Measurements from ENCODE around the gene MDM4.

DNA sequence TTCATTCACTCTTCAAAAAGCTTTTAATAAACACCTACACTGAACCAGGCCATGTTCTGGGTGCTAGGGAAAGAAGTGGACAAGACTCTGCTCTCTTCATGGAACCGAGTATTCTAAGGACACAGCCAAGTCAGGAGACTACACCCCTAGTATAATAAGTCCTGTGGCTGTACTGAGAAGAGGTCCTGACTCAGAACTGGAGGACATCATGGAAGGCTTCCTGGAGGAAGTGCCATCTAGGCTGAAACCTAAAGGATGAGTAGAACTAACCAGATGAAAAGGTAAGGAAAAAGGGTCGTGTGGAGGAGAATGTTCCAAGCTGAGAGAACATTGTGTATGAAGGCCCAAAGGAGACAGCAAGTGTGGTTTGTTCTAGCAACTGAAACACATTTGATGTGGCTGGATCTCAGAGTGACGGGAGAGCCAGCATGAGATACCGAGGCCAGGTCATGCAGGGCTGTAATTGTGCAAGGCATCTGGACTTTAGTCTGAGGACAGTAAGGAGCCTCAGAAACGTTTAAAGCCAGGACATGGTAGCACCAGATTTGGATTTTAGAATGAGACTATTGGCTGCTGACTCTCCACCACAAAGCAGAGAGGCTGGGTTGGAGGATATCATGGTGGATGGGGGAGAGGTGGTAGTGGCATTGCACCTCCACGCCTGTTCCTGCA is 86.8 kb downstream of the MDM4 start:
- TF ChIP-seq, protein P1, sequence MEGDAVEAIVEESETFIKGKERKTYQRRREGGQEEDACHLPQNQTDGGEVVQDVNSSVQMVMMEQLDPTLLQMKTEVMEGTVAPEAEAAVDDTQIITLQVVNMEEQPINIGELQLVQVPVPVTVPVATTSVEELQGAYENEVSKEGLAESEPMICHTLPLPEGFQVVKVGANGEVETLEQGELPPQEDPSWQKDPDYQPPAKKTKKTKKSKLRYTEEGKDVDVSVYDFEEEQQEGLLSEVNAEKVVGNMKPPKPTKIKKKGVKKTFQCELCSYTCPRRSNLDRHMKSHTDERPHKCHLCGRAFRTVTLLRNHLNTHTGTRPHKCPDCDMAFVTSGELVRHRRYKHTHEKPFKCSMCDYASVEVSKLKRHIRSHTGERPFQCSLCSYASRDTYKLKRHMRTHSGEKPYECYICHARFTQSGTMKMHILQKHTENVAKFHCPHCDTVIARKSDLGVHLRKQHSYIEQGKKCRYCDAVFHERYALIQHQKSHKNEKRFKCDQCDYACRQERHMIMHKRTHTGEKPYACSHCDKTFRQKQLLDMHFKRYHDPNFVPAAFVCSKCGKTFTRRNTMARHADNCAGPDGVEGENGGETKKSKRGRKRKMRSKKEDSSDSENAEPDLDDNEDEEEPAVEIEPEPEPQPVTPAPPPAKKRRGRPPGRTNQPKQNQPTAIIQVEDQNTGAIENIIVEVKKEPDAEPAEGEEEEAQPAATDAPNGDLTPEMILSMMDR (IDR thresholded peaks at IDR 0.05): no peak
- no peak for TF ChIP-seq POLR2A (IDR thresholded peaks at IDR 0.05)
